OCI-LY1 (cell line): Measurements from ENCODE around the gene ROR1.

Source experiments
- H2AFZ ChIP-seq: fragments of 200-600 bp; sonication (generic), shearing (Covaris generic); 2 replicates; pipeline ENCODE4 v1.6.0; 2014; ENCODE audit warnings: antibody characterized with exemption, mild to moderate bottlenecking, low read length
- H3F3A ChIP-seq: fragments of 200-600 bp; sonication (generic), shearing (Covaris generic); 2 replicates; pipeline ENCODE4 v1.6.0; 2014; ENCODE audit warnings: mild to moderate bottlenecking, antibody characterized with exemption, low read length, moderate library complexity; ENCODE audit not compliant: insufficient read depth
- H3K27ac ChIP-seq: fragments of 200-600 bp; sonication (generic); 2 replicates; pipeline ENCODE4 v1.5.1; 2014; ENCODE audit warnings: low read length, mixed run types, mild to moderate bottlenecking, low read depth; ENCODE audit not compliant: poor library complexity, severe bottlenecking
- H3K27me3 ChIP-seq: fragments of 200-600 bp; sonication (generic); 2 replicates; pipeline ENCODE4 v1.6.0; 2014; ENCODE audit warnings: antibody characterized with exemption, mild to moderate bottlenecking, low read length, moderate library complexity; ENCODE audit not compliant: insufficient read depth
- H3K36me3 ChIP-seq: fragments of 200-600 bp; sonication (generic); 2 replicates; pipeline ENCODE4 v1.6.1; 2014; ENCODE audit warnings: mild to moderate bottlenecking, antibody characterized with exemption, low read length, moderate library complexity, mixed read lengths; ENCODE audit not compliant: insufficient read depth
- H3K4me1 ChIP-seq: fragments of 200-600 bp; sonication (generic); 2 replicates; pipeline ENCODE4 v1.5.1; 2014; ENCODE audit warnings: mild to moderate bottlenecking, low read length, moderate library complexity; ENCODE audit not compliant: insufficient read depth, severe bottlenecking
- H3K4me2 ChIP-seq: fragments of 200-600 bp; sonication (generic), shearing (Covaris generic); 2 replicates; pipeline ENCODE4 v1.6.1; 2014; ENCODE audit warnings: low read length
- H3K4me3 ChIP-seq: fragments of 200-600 bp; sonication (generic); 2 replicates; pipeline ENCODE4 v1.5.1; 2014; ENCODE audit warnings: low read length, low read depth, mild to moderate bottlenecking, mixed read lengths; ENCODE audit not compliant: poor library complexity, severe bottlenecking
- H3K79me2 ChIP-seq: fragments of 200-600 bp; shearing (Covaris generic); 2 replicates; pipeline ENCODE4 v1.6.1; 2016; ENCODE audit warnings: mixed run types, low read length, mixed read lengths; ENCODE audit not compliant: insufficient read depth
- H3K9ac ChIP-seq: fragments of 200-600 bp; sonication (generic), shearing (Covaris generic); 2 replicates; pipeline ENCODE4 v1.6.1; 2014; ENCODE audit warnings: mild to moderate bottlenecking, low read length, mixed read lengths
- H3K9me2 ChIP-seq: fragments of 200-600 bp; sonication (generic), shearing (Covaris generic); 2 replicates; pipeline ENCODE4 v1.6.1; 2014; ENCODE audit warnings: low read depth, mild to moderate bottlenecking, low read length, mixed read lengths
- H3K9me3 ChIP-seq: fragments of 200-600 bp; shearing (Covaris generic); 2 replicates; pipeline ENCODE4 v1.6.1; 2014; ENCODE audit warnings: low read length, mixed read lengths
- H4K20me1 ChIP-seq: fragments of 200-600 bp; sonication (generic), shearing (Covaris generic); 2 replicates; pipeline ENCODE4 v1.6.0; 2016; ENCODE audit warnings: mild to moderate bottlenecking, low read length; ENCODE audit not compliant: insufficient read depth
- EZH2 ChIP-seq: fragments of 200-600 bp; sonication (generic), shearing (Covaris generic); IDR thresholded peaks from 2 replicates; pipeline ENCODE4 v1.8.0; 2017; ENCODE audit warnings: borderline replicate concordance, mixed run types, mild to moderate bottlenecking, antibody characterized with exemption, low read length, moderate library complexity, mixed read lengths
- TF ChIP-seq, protein P1 (sequence below): fragments of 200-600 bp; sonication (generic), shearing (Covaris generic); IDR thresholded peaks from 2 replicates; pipeline ENCODE4 v1.5.1; 2017; ENCODE audit warnings: mild to moderate bottlenecking, antibody characterized with exemption, low read length, moderate library complexity, mixed read lengths

Gene ROR1

DNA sequence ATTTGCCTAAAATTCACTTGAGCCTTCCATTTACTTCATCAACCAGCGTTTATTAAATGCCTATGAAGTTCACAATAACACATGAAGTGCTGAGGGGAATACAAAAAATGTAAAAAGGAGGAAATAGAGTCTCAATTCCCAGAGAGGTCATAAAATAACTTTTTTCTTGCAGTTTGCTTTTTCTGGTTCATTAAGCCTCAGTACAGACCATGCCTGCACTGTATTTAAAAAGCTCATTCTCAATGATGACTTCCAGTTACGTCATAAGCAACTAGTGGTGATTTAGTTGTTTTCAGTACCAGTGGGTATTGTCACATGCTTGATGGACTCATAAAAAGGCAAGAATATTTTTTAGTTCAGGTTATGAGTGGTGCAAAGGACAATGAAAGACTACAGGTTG, 269.5 kb downstream of the ROR1 start:
- no peaks in the 10 kb centered on the region for H3K9me3 ChIP-seq
- no peak overlapping the region for H3K27ac ChIP-seq
- H3K9me2 ChIP-seq = no peaks in the 10 kb centered on the region
- H3K4me1 ChIP-seq = no peaks in the 10 kb centered on the region
- H3K36me3 ChIP-seq = no peaks in the 10 kb centered on the region
- no peak overlapping the region for H3K9ac ChIP-seq
- no peak overlapping the region for H3K4me2 ChIP-seq
- H3F3A ChIP-seq = no peaks in the 10 kb centered on the region
- H3K4me3 ChIP-seq = no peak overlapping the region
- H3K27me3 ChIP-seq = no peaks in the 10 kb centered on the region
- H3K79me2 ChIP-seq = no peaks in the 10 kb centered on the region
- no peak for TF ChIP-seq EZH2
- H2AFZ ChIP-seq = no peak overlapping the region
- H4K20me1 ChIP-seq = no peaks in the 10 kb centered on the region

DNA sequence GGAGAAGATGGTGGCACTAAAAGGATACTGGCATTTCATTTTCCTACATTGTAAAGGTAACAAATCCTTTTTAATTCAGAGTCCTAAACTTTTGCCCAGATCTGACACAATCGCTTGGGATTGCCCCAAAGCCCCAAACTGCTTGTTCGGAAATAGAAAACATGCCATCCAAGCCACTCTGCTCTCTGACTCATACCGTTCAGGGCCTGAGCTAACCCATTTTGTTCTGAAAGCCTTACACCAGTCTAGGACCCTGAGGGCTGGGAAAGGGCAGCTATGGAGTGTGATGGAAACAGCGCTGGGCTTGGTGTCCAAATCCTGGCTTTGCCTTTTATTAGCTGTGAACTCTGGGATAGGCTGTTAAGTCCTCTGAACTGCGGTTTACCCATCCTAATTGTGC, 270.2 kb downstream of the ROR1 start:
- H2AFZ ChIP-seq = no peak overlapping the region
- no peaks in the 10 kb centered on the region for H3K4me1 ChIP-seq
- H3K27me3 ChIP-seq = no peaks in the 10 kb centered on the region
- H3K9ac ChIP-seq = no peak overlapping the region
- no peak overlapping the region for H3K27ac ChIP-seq
- H4K20me1 ChIP-seq = no peaks in the 10 kb centered on the region
- no peaks in the 10 kb centered on the region for H3K9me2 ChIP-seq
- no peak overlapping the region for H3K4me3 ChIP-seq
- no peaks in the 10 kb centered on the region for H3K79me2 ChIP-seq
- H3K9me3 ChIP-seq = no peaks in the 10 kb centered on the region
- no peak overlapping the region for H3K4me2 ChIP-seq
- no peaks in the 10 kb centered on the region for H3F3A ChIP-seq
- no peaks in the 10 kb centered on the region for H3K36me3 ChIP-seq
- TF ChIP-seq, protein P1, sequence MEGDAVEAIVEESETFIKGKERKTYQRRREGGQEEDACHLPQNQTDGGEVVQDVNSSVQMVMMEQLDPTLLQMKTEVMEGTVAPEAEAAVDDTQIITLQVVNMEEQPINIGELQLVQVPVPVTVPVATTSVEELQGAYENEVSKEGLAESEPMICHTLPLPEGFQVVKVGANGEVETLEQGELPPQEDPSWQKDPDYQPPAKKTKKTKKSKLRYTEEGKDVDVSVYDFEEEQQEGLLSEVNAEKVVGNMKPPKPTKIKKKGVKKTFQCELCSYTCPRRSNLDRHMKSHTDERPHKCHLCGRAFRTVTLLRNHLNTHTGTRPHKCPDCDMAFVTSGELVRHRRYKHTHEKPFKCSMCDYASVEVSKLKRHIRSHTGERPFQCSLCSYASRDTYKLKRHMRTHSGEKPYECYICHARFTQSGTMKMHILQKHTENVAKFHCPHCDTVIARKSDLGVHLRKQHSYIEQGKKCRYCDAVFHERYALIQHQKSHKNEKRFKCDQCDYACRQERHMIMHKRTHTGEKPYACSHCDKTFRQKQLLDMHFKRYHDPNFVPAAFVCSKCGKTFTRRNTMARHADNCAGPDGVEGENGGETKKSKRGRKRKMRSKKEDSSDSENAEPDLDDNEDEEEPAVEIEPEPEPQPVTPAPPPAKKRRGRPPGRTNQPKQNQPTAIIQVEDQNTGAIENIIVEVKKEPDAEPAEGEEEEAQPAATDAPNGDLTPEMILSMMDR = no peak
- TF ChIP-seq EZH2 = no peak

DNA sequence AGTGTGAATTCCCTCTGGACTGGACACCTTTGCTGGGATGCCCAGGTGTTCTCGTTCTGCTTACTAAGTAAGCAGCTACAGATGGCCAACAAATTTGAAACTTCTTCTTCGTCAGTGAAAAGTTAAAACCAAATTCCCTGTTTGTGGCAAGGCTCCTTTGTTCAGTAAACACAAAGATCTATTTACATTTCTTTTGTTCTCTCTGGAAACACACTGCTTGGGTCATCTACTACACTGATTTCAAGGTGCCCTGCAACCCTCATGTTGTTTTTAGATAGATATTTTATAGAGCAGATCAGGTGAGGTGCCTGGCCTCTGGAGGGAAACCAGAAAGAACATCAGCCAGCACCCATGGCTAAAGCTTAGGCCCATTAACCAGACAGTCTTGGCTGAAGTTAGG, 272.4 kb downstream of the ROR1 start:
- no peaks in the 10 kb centered on the region for H3K9me2 ChIP-seq
- no peak overlapping the region for H3K4me3 ChIP-seq
- H3K4me1 ChIP-seq = no peaks in the 10 kb centered on the region
- H3K79me2 ChIP-seq = no peaks in the 10 kb centered on the region
- no peak overlapping the region for H3K9ac ChIP-seq
- no peaks in the 10 kb centered on the region for H3K27me3 ChIP-seq
- no peak overlapping the region for H3K4me2 ChIP-seq
- TF ChIP-seq, protein P1 = no peak
- TF ChIP-seq EZH2 = no peak
- H3K9me3 ChIP-seq = no peaks in the 10 kb centered on the region
- no peak overlapping the region for H2AFZ ChIP-seq
- no peak overlapping the region for H3K27ac ChIP-seq
- no peaks in the 10 kb centered on the region for H3F3A ChIP-seq
- H3K36me3 ChIP-seq = no peaks in the 10 kb centered on the region
- H4K20me1 ChIP-seq = no peaks in the 10 kb centered on the region

DNA sequence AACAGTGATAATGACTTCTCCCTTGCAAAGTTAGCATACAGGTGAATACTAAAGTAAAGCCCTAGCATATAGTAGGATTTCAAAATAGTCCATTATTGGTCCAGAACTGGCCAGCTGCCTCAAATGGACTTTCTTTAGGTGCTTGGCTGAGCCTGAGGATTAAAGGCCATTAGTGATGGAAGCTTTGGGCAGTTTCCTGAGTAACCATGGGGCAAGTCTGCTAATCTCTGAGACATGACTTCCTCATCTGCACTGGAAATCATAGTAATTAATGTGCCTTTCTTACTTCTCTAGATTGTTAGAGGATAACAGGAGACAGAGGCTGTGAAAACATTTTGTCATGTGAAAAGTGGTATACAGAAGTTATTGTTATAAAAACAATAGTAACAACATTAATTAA, 273.1 kb downstream of the ROR1 start:
- no peak for TF ChIP-seq EZH2
- TF ChIP-seq, protein P1 = no peak
- Histone ChIP-seq H3K36me3 (no peaks in the 10 kb centered on the region), H3K9me3 (no peaks in the 10 kb centered on the region), H2AFZ (no peak overlapping the region), H3F3A (no peaks in the 10 kb centered on the region), H3K9me2 (no peaks in the 10 kb centered on the region), H3K27ac (no peak overlapping the region), H4K20me1 (no peaks in the 10 kb centered on the region), H3K9ac (no peak overlapping the region), H3K4me3 (no peak overlapping the region), H3K27me3 (no peaks in the 10 kb centered on the region), H3K4me2 (no peak overlapping the region), H3K4me1 (no peaks in the 10 kb centered on the region), H3K79me2 (no peaks in the 10 kb centered on the region)
